ACC112 (cell line): ENCODE data around the gene COL23A1.
"Not testable (repeated sequence)": the region's sequence is repeated elsewhere in the genome, so short reads cannot be mapped to it uniquely, and the experiment has no call there.

Source experiments
- H2AFZ ChIP-seq: fragments of 200-600 bp; sonication (generic); one replicate; pipeline ENCODE4 v1.6.0; 2017; ENCODE audit warnings: antibody characterized with exemption, low read length; ENCODE audit not compliant: unreplicated experiment
- H3K27ac ChIP-seq: fragments of 200-600 bp; sonication (generic); 2 replicates; pipeline ENCODE4 v1.5.1; 2014; ENCODE audit warnings: low read depth, mild to moderate bottlenecking, antibody characterized with exemption, low read length, moderate library complexity
- H3K27me3 ChIP-seq: fragments of 200-600 bp; sonication (generic); 2 replicates; pipeline ENCODE4 v1.6.1; 2014; ENCODE audit warnings: mild to moderate bottlenecking, antibody characterized with exemption, low read length, moderate library complexity, mixed read lengths; ENCODE audit not compliant: insufficient read depth
- H3K36me3 ChIP-seq: fragments of 200-600 bp; sonication (generic); 2 replicates; pipeline ENCODE4 v1.6.1; 2016; ENCODE audit warnings: mild to moderate bottlenecking, antibody characterized with exemption, low read length, moderate library complexity, mixed read lengths; ENCODE audit not compliant: insufficient read depth
- H3K4me1 ChIP-seq: fragments of 200-600 bp; sonication (generic); one replicate; pipeline ENCODE4 v1.6.1; 2016; ENCODE audit warnings: low read length, mixed read lengths; ENCODE audit not compliant: insufficient read depth, unreplicated experiment, control insufficient read depth
- H3K4me3 ChIP-seq: fragments of 200-600 bp; sonication (generic); 2 replicates; pipeline ENCODE4 v1.5.1; 2014; ENCODE audit warnings: mild to moderate bottlenecking, low read depth, low read length
- H3K79me2 ChIP-seq: fragments of 200-600 bp; sonication (generic); one replicate; pipeline ENCODE4 v1.6.0; 2016; ENCODE audit warnings: low read length; ENCODE audit not compliant: control insufficient read depth, unreplicated experiment, insufficient read depth

The COL23A1 gene

GRCh38 chr5:178588769-178589168 lies 1.4 kb downstream of the COL23A1 start:
- H3K27ac ChIP-seq: no peak overlapping the region
- no peaks in the 10 kb centered on the region for H3K36me3 ChIP-seq
- H3K27me3 ChIP-seq: peaks cover 43% of the 10 kb centered on the region
- H3K4me3 ChIP-seq: no peak overlapping the region
- no peak overlapping the region for H2AFZ ChIP-seq
- H3K79me2 ChIP-seq: no peaks in the 10 kb centered on the region
- H3K4me1 ChIP-seq: peaks cover 9% of the 10 kb centered on the region

- Histone ChIP-seq H3K36me3 (no peaks in the 10 kb centered on the region), H3K4me3 (no peak overlapping the region), H2AFZ (no peak overlapping the region), H3K27ac (no peak overlapping the region), H3K27me3 (peaks cover 43% of the 10 kb centered on the region), H3K79me2 (no peaks in the 10 kb centered on the region), H3K4me1 (peaks cover 9% of the 10 kb centered on the region)
Observed at GRCh38 chr5:178587763-178588611, 2.2 kb downstream of the COL23A1 start.

- H3K79me2 ChIP-seq: no peaks in the 10 kb centered on the region
- H2AFZ ChIP-seq: no peak overlapping the region
- H3K27me3 ChIP-seq: peaks cover 48% of the 10 kb centered on the region
- H3K4me1 ChIP-seq: peaks cover 9% of the 10 kb centered on the region
- H3K27ac ChIP-seq: no peak overlapping the region
- no peaks in the 10 kb centered on the region for H3K36me3 ChIP-seq
- no peak overlapping the region for H3K4me3 ChIP-seq
Observed at GRCh38 chr5:178586396-178586795, 3.8 kb downstream of the COL23A1 start.

DNA sequence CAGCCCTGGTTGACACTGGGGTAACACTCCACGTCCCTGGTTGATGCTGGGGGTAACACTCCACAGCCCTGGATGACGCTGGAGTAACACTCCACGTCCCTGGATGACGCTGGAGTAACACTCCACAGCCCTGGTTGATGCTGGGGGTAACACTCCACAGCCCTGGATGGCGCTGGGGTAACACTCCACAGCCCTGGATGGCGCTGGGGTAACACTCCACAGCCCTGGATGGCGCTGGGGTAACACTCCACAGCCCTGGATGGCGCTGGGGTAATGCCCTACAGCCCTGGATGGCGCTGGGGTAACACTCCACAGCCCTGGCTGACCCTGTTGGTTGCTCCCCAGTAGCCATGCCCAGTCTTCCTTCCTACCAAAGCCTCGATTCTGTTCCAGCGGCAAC lies 4.8 kb downstream of the COL23A1 start:
- H3K4me1 ChIP-seq, H3K27ac ChIP-seq, H3K79me2 ChIP-seq, H2AFZ ChIP-seq, H3K36me3 ChIP-seq, H3K4me3 ChIP-seq: not testable (repeated sequence)
- H3K27me3 ChIP-seq: peaks cover 46% of the 10 kb centered on the region

DNA sequence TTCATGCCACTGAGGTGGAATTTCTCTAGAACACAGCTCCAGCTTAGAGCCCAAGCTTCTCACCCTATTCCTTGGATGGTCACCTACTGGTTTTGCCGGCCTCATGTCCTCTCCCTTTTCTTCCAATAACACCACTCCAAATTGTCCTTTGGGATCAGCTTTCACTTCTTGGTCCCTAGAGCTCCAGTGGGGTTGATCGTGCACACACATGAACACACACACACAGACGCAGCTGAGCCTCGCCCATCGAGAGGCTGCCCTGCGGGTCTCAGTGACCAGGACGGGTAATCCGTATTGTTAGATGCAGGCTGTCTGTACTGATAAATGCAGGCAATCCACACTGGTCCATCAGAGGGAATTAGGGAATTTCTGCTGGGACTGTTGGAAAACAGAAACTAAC lies 6.9 kb downstream of the COL23A1 start:
- Histone ChIP-seq H3K4me3 (no peak overlapping the region), H3K36me3 (no peaks in the 10 kb centered on the region), H3K27me3 (peaks cover 31% of the 10 kb centered on the region), H2AFZ (no peak overlapping the region), H3K79me2 (no peaks in the 10 kb centered on the region), H3K4me1 (no peaks in the 10 kb centered on the region), H3K27ac (no peak overlapping the region)

- H3K27ac ChIP-seq: no peak overlapping the region
- H2AFZ ChIP-seq: no peak overlapping the region
- H3K4me1 ChIP-seq: no peaks in the 10 kb centered on the region
- H3K79me2 ChIP-seq: no peaks in the 10 kb centered on the region
- H3K27me3 ChIP-seq: peaks cover 29% of the 10 kb centered on the region
- no peaks in the 10 kb centered on the region for H3K36me3 ChIP-seq
- no peak overlapping the region for H3K4me3 ChIP-seq
Observed at GRCh38 chr5:178582291-178582690, 7.9 kb downstream of the COL23A1 start.

DNA sequence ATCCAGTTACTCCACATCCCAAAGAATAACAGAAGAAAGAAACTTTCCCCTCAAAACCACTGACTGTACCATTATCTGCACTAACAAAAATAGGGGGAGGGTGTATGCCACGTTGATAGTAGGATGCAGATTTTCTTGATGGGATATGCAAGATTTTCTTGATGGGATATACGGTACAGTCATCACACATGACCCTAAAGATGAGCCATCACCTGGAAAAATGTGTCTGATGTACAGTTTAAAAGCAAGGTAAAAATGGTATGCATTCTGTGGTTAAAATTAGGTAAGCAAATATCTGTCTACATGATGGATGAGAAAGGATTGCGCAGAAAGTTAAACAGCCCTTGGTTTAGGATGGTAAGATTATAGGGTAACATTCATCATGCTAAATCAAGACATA lies 8.6 kb downstream of the COL23A1 start:
- Histone ChIP-seq H3K79me2 (no peaks in the 10 kb centered on the region), H3K36me3 (no peaks in the 10 kb centered on the region), H3K4me1 (no peaks in the 10 kb centered on the region), H3K27ac (no peak overlapping the region), H3K27me3 (peaks cover 30% of the 10 kb centered on the region), H3K4me3 (no peak overlapping the region), H2AFZ (no peak overlapping the region)

GRCh38 chr5:178580271-178580955 lies 9.8 kb downstream of the COL23A1 start:
- no peak overlapping the region for H2AFZ ChIP-seq
- H3K27ac ChIP-seq: no peak overlapping the region
- H3K36me3 ChIP-seq: no peaks in the 10 kb centered on the region
- no peaks in the 10 kb centered on the region for H3K4me1 ChIP-seq
- no peak overlapping the region for H3K4me3 ChIP-seq
- H3K79me2 ChIP-seq: no peaks in the 10 kb centered on the region
- H3K27me3 ChIP-seq: peaks cover 36% of the 10 kb centered on the region

DNA sequence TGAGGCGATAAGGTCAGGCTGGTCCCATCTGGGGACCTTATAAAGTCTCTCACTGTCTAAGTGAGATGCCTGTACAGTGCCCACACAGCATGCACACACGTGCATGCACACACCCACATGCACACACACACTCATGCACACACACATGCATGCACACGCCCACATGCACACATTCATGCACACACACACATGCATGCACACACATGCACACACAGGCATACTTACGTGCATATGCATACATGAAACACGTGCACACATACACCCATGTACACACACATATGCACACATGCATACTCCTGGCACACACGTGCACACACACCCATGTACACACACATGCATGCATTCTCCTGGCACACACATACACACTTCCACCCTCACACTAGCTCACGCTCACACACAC lies 12.2 kb downstream of the COL23A1 start:
- Histone ChIP-seq H2AFZ (no peak overlapping the region), H3K79me2 (no peaks in the 10 kb centered on the region), H3K27me3 (peaks cover 56% of the 10 kb centered on the region), H3K36me3 (no peaks in the 10 kb centered on the region), H3K4me3 (no peak overlapping the region), H3K4me1 (no peaks in the 10 kb centered on the region), H3K27ac (no peak overlapping the region)

DNA sequence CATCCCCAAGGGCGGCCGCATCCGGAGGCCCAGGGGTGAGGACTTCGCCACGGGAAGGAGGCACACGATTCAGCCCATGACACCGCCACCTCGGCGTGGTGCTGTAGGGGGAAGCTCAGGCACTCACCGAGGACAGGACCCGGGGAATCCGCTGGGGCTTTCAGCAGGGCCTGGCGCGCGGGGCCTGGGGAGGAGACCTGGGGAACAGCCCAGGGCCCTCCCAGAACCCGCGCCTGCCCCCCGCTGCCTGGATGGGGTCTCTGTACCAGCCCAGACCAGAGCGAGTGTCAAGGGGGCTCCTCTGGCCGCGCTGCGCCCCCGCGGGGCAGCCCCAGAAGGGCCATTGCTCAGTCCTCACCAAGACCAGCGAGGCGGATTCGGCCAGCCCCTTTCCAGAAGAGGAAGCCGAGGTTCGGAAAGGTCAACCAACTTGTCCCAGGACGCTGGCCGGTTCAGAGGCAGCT lies 12.8 kb downstream of the COL23A1 start:
- Histone ChIP-seq H2AFZ (no peak overlapping the region), H3K27me3 (peaks cover 60% of the 10 kb centered on the region), H3K4me1 (no peaks in the 10 kb centered on the region), H3K27ac (no peak overlapping the region), H3K36me3 (no peaks in the 10 kb centered on the region), H3K4me3 (no peak overlapping the region), H3K79me2 (no peaks in the 10 kb centered on the region)
